ENCODE results near the gene TFPI2.
"Not testable (repeated sequence)": the region's sequence is repeated elsewhere in the genome, so short reads cannot be mapped to it uniquely, and the experiment has no call there.

Gene TFPI2

DNA sequence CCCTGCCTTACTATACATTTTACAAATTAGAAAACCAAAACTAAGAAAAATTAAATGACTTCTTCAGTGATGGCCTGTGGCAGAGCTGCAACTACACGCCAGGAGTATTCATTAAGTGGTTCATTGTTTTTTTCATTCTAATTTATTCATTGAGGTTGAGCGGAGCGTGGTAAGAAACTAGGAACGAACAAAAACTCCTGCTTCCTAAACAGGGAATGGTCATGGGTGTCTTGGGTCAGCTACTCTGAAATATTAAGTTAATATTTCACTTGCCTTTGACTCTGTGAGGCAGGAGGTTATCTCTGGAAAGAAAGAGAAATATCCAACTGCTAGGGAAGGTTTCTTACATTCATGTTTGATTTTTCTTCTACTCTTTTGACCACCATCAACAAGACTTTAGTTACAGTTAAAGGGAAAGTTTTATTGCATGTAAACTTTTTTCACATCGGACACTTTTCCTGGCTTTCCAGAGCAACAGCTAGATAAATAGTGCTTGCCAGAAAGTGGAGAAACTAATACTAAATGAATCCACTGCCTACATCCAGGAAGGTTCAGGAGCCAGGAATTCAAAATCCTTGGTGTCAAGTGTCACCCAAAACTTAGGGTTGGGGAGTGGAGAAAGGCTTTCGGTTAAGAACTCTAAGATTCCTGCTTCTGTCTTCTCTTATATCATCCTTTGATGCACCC, 30.1 kb upstream of the TFPI2 start:
- Histone ChIP-seq H3K4me1 (no peaks in the 10 kb centered on the region), H3K27me3 (peaks cover 11% of the 10 kb centered on the region), H3K36me3 (no peaks in the 10 kb centered on the region), H3K4me3 (ENCODE audit: low read depth, low read length) (no peak overlapping the region), H3K9me3 (no peaks in the 10 kb centered on the region)
- DNase-seq: no peak
- TF ChIP-seq, protein P1, sequence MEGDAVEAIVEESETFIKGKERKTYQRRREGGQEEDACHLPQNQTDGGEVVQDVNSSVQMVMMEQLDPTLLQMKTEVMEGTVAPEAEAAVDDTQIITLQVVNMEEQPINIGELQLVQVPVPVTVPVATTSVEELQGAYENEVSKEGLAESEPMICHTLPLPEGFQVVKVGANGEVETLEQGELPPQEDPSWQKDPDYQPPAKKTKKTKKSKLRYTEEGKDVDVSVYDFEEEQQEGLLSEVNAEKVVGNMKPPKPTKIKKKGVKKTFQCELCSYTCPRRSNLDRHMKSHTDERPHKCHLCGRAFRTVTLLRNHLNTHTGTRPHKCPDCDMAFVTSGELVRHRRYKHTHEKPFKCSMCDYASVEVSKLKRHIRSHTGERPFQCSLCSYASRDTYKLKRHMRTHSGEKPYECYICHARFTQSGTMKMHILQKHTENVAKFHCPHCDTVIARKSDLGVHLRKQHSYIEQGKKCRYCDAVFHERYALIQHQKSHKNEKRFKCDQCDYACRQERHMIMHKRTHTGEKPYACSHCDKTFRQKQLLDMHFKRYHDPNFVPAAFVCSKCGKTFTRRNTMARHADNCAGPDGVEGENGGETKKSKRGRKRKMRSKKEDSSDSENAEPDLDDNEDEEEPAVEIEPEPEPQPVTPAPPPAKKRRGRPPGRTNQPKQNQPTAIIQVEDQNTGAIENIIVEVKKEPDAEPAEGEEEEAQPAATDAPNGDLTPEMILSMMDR (IDR thresholded peaks at IDR 0.05; ENCODE audit: low read depth, low read length): no peak

DNA sequence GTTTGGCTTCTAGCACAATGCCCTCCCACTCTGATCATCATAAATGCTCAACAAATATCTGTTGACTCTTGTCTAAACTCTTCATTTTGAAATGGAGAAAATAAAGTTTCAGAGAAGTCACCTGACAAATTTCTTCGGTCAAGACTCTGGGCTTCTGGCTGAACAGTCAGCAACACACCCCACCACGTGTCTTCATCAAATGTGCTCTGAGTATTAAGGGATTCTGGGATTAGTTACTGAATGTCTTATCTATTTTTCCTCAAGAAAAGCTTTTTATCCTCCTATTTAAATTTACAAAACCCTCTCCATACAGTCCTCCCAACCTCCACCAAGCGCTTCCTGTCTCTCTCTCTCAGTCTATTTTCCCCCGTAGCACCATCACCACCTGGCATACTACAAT, 25.8 kb upstream of the TFPI2 start:
- H3K27me3 ChIP-seq; H3K4me1 ChIP-seq; DNase-seq; H3K36me3 ChIP-seq; H3K9me3 ChIP-seq; H3K4me3 ChIP-seq (ENCODE audit: low read depth, low read length): not testable (repeated sequence)

DNA sequence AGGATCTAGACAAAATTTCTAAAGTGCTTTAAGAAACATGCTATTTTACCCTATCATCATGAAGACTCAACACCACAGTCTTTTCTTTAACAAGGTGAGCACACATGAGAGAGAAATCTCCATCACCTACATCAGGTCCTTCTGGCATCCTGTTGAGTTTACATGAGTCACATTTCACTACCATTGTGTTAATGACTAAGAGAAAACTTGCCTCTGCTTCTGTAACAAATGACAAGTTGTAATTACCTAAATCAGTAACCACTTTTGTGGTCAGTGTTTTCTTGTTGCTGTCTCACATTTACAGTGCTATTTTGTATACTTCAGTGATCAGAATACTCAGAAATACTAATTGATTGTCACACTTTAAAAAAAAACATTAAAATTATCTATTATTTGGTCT, 25.3 kb upstream of the TFPI2 start:
- not testable (repeated sequence) for H3K4me1 ChIP-seq; H3K36me3 ChIP-seq; H3K9me3 ChIP-seq; H3K27me3 ChIP-seq; DNase-seq; H3K4me3 ChIP-seq (ENCODE audit: low read depth, low read length)

DNA sequence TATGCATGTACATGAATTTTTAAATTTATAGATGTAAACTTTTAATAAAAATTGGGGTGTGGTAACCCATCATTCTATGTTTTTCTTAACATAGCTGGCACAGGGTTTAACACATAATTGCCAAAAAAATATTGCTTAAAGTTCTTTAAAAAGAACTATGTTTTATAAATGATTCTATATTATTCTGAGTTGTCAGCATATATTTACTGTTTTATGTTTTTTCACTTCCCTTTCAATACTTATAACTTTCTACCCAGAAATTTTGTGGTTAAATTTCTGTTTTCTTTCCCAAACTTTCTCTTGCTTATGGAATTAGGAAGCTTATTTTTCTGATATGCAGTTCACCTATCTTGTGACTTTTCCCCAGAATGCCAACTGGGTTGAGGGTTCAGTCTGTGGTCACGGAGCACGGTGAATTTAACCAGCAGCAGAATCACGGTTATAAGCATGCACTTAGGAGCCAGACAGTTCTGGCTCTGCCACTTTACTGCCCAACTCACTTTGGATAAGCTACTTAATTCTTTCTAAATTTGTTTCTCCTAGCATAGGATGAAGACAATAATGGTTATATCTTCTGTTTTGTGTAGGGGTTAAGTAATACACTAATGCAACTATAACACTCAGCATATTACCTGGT, 24.8 kb upstream of the TFPI2 start:
- not testable (repeated sequence) for H3K9me3 ChIP-seq; H3K4me1 ChIP-seq; H3K4me3 ChIP-seq (ENCODE audit: low read depth, low read length); H3K36me3 ChIP-seq; DNase-seq; H3K27me3 ChIP-seq

DNA sequence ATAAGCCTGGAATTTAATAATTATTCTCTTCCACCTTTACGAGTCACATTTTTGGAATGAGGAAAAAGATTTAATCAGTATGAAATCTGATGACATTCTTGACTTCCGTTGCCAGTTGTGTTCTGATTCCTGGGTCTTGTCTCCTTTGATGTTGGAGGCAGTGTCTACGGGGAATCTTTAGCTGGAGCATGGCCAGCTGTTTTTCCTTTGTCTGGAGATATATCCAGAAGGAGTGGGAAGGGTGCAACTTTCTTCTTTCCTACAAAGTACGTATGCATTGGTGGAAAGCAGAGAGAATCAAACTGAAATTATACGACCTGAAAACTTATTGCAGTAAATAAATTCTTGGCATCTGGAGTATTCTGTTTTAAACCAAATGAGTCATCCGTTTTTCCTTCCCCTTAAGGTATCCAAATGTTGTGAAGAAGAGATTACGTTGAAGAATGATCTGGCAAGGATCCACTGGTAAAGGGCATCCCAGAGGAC, 24.1 kb upstream of the TFPI2 start:
- H3K9me3 ChIP-seq: no peaks in the 10 kb centered on the region
- TF ChIP-seq, protein P1 (IDR thresholded peaks at IDR 0.05; ENCODE audit: low read depth, low read length): no peak
- H3K4me3 ChIP-seq (ENCODE audit: low read depth, low read length): no peak overlapping the region
- no peak for DNase-seq
- H3K4me1 ChIP-seq: no peaks in the 10 kb centered on the region
- no peaks in the 10 kb centered on the region for H3K36me3 ChIP-seq
- no peaks in the 10 kb centered on the region for H3K27me3 ChIP-seq

DNA sequence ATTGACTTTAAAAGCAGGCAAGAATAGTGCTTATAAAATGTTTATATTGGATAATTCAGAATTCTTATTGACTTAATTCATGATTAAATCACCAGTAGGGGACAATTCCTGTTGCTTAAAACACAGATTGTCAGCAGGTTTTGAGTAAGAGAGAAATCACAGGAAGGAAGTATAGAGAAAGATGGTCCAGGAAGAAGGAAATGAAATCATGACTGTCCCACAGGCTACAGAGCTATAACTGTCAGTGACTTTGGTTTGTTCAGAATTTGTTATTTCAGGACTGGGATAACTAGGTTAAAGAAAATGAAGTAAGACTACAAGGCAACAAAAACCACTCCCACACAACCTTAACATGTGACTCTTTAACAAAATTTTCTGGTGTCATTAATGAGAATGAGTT, 22.6 kb upstream of the TFPI2 start:
- TF ChIP-seq, protein P1 (IDR thresholded peaks at IDR 0.05; ENCODE audit: low read depth, low read length): no peak
- H3K9me3 ChIP-seq: no peaks in the 10 kb centered on the region
- no peak overlapping the region for H3K4me3 ChIP-seq (ENCODE audit: low read depth, low read length)
- no peaks in the 10 kb centered on the region for H3K36me3 ChIP-seq
- DNase-seq: no peak
- H3K27me3 ChIP-seq: no peaks in the 10 kb centered on the region
- no peaks in the 10 kb centered on the region for H3K4me1 ChIP-seq

DNA sequence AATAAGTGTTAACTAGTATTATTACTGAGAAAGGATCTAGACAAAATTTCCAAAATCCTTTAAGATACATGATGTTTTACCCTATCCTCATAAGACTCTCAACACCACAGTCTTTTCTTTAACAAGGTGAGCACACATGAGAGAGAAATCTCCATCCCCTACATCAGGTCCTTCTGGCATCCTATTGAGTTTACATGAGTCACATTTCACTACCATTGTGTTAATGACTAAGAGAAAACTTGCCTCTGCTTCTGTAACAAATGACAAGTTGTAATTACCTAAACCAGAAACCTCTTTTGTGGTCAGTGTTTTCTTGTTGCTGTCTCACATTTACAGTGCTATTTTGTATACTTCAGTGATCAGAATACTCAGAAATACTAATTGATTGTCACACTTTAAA, 21.1 kb upstream of the TFPI2 start:
- H3K4me3 ChIP-seq (ENCODE audit: low read depth, low read length); DNase-seq; H3K27me3 ChIP-seq; H3K9me3 ChIP-seq; H3K36me3 ChIP-seq; H3K4me1 ChIP-seq: not testable (repeated sequence)

DNA sequence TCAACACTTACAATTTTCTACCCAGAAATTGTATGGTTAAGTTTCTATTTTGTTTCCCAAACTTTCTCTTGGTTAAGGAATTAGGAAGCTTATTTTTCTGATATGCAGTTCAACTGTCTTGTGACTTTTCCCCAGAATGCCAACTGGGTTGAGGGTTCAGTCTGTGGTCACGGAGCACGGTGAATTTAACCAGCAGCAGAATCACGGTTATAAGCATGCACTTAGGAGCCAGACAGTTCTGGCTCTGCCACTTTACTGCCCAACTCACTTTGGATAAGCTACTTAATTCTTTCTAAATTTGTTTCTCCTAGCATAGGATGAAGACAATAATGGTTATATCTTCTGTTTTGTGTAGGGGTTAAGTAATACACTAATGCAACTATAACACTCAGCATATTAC, 20.7 kb upstream of the TFPI2 start:
- not testable (repeated sequence) for DNase-seq; H3K36me3 ChIP-seq; H3K4me3 ChIP-seq (ENCODE audit: low read depth, low read length); H3K9me3 ChIP-seq; H3K4me1 ChIP-seq; H3K27me3 ChIP-seq
